HK-2 (cell line): ENCODE measurements around the gene CEP104.
"Not testable (repeated sequence)": the region's sequence is repeated elsewhere in the genome, so short reads cannot be mapped to it uniquely, and the experiment has no call there.

Experiments used
- DNase-seq: peaks from one replicate; pipeline ENCODE4 v3.0.0-alpha.2; 2018; ENCODE audit not compliant: unreplicated experiment

CEP104 gene

GRCh38 chr1:3825356-3825755, 31.7 kb downstream of the CEP104 start:
- no peak for DNase-seq

GRCh38 chr1:3824650-3825049, 32.4 kb downstream of the CEP104 start:
- no peak for DNase-seq

GRCh38 chr1:3822421-3822820, 34.6 kb downstream of the CEP104 start:
- no peak for DNase-seq

- DNase-seq = no peak
These were observed 35.1 kb downstream of the CEP104 start for GRCh38 chr1:3821908-3822307.

- no peak for DNase-seq
These were observed 35.6 kb downstream of the CEP104 start for GRCh38 chr1:3821447-3821846.

- DNase-seq = no peak
These were observed 36.0 kb downstream of the CEP104 start for GRCh38 chr1:3821004-3821403.

- DNase-seq = no peak
These were observed 36.7 kb downstream of the CEP104 start for GRCh38 chr1:3820316-3820715.

GRCh38 chr1:3819771-3820200, 37.2 kb downstream of the CEP104 start:
- DNase-seq = no peak

GRCh38 chr1:3817821-3818597, 39.0 kb downstream of the CEP104 start:
- no peak for DNase-seq

GRCh38 chr1:3817138-3817740, 39.8 kb downstream of the CEP104 start:
- DNase-seq = no peak

- DNase-seq = no peak
These were observed 40.5 kb downstream of the CEP104 start for GRCh38 chr1:3816331-3817137.

- no peak for DNase-seq
These were observed 42.0 kb downstream of the CEP104 start for GRCh38 chr1:3814771-3815561.

- DNase-seq = no peak
These were observed 42.9 kb downstream of the CEP104 start for GRCh38 chr1:3814065-3814464.

- DNase-seq = no peak
These were observed 45.5 kb downstream of the CEP104 start for GRCh38 chr1:3811595-3811911.

GRCh38 chr1:3810149-3810761, 46.8 kb downstream of the CEP104 start:
- not testable (repeated sequence) for DNase-seq

GRCh38 chr1:3809680-3810079, 47.3 kb downstream of the CEP104 start:
- no peak for DNase-seq

- DNase-seq = no peak
These were observed 49.2 kb downstream of the CEP104 start for GRCh38 chr1:3807769-3808168.

- no peak for DNase-seq
These were observed 52.0 kb downstream of the CEP104 start for GRCh38 chr1:3805038-3805437.

GRCh38 chr1:3804627-3804944, 52.4 kb downstream of the CEP104 start:
- DNase-seq = not testable (repeated sequence)

GRCh38 chr1:3803905-3804626, 52.9 kb downstream of the CEP104 start:
- DNase-seq = no peak

- DNase-seq = not testable (repeated sequence)
These were observed 56.2 kb downstream of the CEP104 start for GRCh38 chr1:3800795-3801194.
